ENCODE data around the gene DHCR24.
"Not testable (repeated sequence)": the region's sequence is repeated elsewhere in the genome, so short reads cannot be mapped to it uniquely, and the experiment has no call there.

DHCR24 gene

DNA sequence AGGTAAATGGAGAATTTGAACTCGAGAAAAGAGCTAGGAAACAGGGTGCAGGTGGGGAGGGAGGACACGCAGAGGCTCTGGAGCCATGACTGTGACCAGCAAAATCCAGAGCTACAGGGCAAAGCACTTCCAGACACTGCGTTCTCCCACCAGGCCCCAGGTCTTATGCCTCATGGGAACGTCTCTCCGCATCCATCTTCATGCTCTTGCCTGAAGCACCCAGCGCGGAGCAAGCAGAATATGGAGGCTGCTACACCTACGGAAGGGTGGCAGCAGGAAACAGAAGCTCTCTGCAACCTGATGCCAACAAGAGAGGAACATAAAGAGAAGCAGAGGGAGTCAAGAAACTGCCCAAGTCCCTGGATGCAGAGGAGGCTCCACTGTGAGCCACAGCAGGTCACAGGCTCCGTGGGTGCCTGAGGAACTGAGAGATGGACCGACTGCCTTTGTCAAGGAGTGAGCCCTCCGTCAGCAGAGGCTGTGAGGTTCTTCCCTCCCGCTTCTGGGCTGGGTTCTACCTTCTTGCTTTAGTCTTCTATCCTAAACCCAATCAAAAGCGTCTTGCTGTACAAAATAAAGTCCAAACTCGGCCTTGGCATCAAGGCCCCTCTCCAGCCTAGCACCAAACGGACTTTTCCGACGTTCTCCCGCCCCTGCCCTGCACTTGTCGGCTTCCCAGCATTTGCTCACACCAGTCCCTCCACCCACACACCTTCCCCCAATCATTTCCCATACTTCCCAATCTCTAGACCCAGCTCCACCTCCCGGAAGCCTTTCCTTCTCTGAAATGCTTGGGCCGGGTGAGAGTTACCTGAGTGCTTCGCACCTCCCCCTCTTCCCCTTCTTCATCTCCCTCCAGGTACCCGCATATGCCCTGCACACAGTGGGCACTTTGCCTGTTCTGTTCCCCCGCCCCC is 930 bp downstream of the DHCR24 start:
- no peak for DNase-seq

DNA sequence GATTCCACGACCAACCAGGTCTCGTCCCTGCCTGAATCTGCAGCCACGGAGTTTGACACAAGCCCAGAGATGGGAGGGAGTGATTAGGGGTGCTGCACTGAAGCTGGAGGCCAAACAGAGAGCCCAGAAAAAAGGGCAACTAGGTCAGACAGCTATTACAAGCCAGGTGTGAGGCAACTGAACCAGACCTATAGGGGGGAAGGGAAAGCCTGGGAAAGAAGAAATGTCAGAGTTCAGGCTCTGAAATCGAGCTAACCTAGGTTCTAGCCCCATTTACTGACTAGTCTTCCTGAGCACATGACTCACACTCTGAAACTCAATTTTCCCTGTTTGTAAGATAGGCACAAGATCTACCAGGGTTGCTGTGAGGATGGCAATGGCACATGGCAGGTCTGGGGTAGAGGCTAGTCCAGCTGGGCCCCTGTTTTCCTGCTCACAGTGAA is 1.7 kb downstream of the DHCR24 start:
- DNase-seq: no peak

DNA sequence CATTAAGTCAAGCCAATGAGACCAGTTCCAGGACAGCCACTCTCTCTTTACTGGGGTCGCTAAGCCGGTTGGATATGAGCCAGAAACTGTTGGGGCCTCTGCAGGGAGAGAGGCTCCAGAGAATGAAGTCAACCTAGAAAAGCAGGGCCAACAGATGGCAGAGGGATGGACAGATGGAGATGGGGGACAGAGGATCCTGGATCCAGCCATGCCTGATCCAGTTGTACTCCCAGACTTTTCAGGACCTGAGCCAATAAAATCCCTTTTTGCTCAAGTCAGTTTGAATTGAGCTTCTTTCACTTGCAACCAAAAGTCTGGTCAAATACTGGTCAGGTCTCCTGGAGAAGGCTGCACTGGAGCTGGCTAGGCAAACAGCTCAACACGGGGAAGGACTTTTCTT is 2.2 kb downstream of the DHCR24 start:
- DNase-seq: no peak

DNA sequence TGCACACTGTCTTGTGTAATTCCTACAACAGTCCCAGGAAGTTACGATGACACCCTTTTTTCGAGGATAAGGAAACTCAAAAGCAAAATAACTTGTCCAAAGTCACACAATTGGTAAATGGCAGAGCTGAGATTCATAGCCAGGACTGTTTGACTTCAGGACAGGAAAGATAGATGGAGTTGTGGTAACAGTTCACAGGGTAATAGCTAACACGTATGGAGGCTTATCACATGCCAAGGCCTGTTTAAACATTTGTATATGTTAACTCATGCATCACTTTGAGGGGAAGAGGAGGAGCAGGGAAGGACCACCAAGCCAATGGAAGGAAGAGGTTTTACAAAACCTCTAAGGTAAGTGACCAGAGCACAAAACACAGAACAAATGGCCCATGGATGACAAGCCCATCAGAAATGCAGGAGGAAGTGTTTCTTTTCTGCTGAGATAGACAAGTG is 2.8 kb downstream of the DHCR24 start:
- DNase-seq: no peak

DNA sequence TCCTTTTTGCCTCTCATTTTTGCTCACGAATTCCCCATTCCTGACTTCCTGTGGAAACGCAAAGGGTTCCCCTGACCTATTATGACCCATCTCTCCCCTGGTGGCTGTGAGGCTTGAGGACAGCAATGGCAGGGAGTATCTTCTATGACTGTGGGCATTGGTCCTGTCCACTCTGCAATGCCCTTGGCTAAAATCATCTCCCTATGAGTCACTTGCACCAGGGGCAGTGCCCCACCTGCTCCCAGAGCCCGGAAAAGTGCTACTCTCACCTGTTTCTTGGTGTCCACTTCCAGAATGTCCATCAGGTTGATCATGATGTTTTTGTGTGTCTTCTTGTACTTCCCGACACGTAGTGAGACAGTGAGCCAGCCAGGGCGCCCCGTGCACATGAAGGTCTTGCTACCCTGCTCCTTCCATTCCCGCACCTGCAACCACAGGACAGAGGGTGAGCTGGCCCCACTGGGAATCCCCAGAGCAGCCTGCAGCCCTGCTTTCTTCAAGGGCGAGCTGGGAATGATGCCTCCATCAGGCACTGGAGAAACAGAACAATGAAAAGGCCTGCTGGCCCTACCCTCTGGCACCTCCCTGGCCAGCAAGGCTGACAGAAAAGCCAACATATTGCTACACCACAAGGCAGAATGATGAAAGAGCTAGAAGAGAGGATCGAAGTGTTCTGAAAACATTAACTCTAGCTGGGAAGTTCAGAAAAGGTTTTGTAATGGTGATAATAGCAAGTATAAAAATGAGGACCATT is 3.5 kb downstream of the DHCR24 start:
- no peak for DNase-seq

DNA sequence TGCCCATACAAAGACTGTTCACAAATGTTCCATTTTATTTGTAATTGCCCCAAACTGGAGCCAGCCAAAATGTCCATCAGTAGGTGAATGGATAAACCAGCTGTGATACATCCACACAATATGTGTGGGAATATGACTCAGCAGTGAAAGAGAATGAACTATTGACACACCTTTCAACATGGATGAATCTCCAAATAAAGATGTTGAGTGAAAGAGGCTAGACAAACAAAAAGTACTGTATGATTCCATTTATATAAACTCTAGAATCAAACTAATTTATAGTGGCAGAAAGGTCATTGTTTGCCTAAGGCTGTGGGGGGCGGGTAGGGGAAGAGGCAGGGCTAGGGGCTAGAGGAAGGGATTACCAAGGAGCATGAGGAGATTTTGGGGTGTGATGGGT is 4.5 kb downstream of the DHCR24 start:
- DNase-seq: no peak

DNA sequence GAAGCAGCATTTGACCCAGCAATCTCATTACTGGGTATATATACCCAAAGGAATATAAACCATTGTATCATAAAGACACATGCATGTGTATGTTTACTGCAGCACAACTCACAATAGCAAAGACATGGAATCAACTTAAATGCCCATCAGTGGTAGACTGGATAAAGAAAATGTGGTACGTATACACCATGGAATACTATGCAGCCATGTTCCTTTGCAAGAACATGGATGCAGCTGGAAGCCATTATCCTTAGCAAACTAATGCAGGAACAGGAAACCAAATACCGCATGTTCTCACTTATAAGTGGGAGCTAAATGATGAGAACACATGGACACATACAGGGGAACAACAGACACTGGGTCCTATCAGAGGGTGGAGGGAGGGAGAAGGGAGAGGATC is 5.4 kb downstream of the DHCR24 start:
- not testable (repeated sequence) for DNase-seq

DNA sequence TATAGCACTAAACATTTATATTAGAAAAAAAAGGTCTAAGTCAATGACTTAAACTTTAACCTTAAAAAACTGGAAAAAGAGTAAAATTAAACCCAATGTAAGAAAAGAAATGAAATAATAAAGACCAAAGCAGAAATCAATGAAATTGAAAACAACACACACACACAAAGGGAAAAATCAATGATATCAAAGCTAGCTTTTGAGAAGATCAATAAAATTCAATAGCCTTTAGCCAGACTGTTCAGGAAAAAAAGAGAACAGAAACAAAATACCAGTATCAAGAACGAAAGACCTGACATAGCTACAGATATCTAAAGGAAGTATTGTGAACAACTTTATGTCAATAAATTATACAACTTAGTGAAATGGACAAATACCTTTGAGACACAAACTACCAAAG is 7.1 kb downstream of the DHCR24 start:
- DNase-seq: no peak

DNA sequence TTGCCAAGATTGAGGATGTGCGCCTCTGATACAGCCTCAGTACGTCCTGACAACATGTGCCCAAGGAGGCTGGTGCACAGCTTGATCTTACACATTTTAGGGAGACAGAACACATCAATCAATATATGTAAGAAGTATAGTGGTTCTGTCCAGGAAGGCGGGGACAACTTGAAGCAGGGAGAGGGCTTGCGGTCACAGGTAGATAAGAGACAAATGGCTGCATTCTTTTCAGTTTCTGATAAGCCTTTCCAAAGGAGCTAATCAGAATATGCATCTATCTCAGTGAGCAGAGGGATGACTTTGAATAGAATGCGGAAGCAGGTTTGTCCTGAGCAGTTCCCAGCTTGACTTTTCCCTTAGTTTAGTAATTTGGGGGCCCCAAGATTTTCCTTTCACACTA is 10.2 kb downstream of the DHCR24 start:
- DNase-seq: no peak

DNA sequence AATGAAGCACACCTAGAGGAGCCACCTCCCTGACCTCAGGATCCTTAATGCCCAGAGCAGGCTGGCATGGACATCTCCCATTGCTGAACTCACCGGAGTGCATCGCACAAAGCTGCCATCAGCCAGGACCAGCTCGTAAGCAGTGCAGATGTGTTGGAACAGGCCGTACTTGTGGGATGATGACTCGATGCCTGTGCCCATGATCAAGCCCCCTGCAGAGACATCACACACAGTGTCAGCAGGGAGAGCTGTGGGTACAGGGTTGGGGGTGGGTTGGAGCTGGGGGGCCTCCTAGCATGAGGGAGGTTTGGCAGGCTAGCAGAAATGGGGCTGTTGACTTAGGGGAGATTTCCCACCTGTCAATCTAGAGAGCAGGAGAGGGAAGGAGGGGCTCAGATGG is 12.0 kb downstream of the DHCR24 start:
- DNase-seq: no peak

DNA sequence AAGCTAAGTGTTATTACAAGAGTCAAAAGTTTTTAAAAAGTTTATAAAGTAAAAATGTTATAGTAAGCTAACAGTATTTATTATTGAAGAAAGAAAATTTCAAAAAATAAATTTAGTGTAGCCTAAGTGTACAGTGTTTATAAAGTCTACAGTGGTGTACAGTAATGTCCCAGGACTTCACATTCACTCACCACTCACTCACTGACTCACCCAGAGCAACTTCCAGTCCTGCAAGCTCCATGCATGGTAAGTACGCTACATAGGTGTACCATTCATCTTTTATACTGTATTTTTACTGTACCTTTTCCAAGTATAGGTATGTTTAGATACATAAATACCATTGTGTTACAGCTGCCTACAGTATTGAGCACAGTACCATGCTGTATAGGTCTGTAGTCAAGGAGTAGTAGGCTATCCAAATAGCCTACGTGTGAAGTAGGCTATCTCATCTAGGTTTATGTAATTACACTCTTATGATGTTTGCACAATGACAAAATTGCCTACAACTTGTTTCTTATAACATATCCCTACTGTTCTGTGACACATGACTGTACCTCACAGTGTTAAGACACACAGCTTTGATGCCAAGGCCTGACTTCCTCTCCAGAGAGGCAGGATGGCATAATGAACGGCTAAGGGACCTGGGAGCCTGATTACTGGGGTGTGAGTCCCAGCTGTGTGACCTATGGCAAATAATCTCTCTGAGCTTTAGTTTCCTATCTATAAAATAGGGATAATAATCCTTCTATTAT is 12.7 kb downstream of the DHCR24 start:
- no peak for DNase-seq

DNA sequence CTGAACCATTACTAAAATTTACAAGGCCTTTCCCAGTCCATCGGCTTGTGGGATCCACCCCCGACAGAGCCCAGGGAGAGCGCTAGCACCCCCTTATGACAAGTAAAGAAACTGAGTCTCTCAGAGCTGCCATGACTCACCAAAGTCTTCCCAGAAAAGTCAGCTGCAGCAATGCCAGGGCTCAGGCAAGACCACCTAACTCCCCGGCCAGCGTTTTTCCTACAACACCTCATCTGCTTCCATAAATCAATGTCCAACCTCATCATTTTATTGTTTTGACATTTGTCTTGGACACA is 15.0 kb downstream of the DHCR24 start:
- DNase-seq: no peak

DNA sequence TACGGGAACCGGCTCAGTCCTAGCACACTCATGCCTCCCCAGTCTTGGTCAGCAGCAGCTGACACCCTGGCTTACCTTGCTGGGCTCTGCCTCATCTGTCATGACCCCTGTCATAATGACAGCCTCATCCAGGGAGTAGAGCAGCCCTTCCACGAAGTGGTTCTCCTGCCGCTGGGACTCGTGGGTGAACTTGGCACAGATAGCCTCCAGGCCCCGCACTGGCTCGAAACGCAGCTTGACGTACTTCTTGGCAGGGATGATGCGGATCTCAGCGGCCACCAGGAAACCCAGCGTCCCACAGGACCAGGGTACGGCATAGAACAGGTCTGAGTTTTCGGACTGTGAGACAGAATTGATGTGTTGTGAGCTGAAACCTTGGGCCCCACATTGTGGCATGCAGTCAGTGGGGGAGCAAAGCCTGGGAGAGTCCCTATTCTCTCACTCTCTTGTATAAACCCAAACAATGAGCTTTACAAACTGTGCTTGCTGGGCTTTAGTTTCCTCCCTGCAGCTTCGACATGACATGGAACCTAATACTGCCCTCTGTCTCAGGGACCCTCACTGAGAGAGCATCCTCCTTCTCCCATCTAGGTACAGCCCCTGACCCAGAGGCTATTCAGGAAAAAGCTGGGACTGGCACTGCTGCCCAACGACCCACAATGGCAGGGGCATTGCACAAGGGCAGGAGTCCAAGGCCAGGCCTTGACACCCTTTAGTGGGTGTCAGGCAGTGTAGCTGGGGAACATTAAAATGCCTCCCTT is 15.5 kb downstream of the DHCR24 start:
- no peak for DNase-seq

DNA sequence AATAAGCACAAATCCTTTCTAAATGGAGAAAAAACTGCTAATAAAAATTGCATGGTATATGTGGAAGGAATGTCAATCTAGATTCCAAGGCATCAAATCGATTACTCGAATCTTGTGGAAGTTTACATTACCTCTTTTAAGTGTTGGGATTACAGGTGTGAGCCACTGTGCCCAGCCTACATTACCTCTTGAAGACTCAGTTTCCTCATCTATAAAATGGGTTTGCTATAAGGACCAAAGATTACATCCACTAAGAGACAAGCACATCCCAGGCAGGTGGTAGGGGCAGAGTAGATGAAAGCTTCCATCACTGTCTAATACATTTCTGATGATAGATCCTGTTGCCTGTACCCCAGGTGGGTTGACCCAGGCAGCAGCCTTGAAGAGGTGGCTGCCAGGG is 16.1 kb downstream of the DHCR24 start:
- DNase-seq: no peak

DNA sequence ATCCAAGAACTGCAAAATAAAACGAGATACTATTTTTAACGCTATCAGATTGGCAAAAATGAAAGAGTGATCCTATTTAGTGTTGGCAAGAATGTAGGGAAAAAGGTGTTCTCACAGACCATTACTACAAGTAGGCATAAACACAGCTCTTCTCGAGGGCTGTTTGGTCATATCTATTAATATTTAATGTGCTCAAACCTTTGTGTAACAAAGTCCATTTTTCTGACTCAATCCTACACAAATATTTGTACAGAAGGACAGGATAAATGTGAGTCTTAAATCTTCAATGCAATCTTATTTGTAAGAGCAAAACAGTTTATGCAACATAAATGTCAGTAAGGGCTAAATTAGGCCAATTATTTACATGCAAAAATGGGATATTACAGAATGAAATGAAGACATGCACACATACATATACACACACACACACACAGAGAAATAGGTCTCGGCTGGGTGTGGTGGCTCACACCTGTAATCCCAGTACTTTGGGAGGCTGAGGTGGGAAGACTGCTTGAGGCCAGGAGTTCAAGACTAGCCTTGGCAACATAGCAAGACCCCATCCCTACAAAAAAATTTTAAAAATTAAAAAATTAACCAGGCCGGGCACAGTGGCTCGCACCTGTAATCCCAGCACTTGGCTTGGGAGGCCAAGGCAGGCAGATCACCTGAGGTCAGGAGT is 17.7 kb downstream of the DHCR24 start:
- no peak for DNase-seq

DNA sequence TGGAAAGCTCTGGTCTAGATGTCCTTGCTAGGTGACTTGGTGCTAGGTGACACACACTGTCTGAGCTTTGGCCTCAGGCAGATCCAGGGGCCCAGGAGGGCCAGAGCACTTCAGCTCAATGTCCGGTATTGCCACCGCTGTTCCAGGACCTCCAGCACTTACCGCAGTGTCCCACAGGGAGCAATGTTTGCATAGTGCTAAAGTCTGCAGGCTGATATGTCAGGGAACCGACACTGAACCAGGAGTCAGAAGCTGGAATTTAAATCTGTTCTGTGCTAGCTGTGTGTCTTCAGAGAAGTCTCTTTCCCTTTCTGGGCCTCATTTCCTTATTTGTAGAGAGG is 19.3 kb downstream of the DHCR24 start:
- no peak for DNase-seq

DNA sequence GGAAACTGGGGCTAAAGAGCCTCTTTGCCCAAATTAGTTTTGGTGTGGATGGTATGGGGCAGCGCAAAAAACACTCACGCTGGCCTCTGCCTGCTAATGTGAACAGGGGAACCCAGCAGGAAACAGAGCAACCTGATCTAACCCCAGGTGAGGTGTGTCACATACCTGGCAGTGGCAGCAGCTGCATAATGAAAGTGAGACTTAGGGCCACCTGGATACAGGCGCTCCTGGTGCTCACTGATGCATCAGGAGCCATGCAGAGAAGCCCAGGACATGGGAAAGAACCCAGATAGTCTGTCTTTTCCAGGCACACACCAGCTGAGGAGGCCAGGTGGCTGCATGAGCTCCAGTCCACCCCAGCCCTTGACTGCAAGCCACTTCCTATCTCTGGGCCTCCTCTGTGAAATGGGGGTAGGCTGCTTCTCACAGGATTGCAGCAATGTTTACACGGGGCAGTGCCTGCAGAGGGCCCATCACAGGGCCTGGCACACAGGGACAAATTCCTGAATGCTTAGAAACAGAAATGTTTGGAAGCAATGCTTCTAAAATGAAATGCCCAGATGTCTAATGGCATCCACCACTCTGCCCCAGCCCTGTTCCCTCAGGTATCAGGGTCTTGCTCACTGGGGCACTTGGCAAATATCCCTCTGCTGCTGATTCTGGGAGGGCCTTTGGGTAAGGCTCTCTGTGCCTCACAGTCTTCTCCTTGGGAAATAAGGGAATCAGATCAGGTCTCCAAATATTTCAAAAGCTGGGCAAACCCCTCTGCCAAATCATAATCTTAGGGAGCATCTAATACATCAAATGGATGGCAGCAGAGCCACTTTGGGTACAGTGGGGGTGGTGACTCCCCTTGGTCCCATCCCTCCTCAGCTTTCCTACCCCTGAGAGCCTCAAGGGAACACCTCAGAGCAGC is 19.9 kb downstream of the DHCR24 start:
- DNase-seq: no peak

DNA sequence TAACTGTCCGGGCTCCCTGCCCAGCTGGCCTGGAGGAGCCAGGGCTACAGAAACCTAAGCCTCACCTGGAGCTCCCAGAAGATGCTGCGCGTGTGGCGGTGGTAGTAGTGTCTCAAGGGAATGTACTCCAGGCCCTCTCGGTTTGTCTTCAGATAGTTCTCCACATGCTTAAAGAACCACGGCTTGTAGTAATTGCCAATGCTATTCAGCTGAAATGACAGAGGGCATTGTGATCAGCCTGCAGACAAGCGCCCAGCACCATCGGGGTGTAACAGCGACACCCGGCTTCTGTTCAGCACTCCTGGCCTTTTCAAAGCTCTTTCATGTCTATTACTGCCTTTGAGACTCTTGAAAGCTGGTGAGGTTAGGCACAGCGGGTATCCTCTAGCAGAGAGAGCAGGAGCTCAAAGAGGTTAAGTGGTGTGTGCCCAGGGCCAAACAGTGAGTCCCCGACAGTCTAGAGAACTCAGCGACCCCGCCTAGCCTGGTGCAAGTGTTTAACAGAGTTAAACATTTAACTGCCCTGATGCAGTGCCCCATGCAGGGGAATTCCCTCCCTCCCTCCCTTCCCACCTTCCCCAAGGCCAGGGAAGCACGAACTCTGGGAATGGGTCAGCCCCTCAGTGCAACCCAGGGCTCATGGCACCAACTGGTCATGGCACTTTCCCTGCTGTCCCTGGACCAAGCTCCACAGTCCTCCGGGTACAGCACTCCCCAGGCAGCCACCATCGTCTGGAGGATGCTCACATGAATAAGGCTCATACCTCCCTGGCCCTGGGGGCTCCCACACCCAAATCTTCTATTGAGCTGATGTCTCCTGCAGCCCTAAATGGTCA is 21.5 kb downstream of the DHCR24 start:
- no peak for DNase-seq

DNA sequence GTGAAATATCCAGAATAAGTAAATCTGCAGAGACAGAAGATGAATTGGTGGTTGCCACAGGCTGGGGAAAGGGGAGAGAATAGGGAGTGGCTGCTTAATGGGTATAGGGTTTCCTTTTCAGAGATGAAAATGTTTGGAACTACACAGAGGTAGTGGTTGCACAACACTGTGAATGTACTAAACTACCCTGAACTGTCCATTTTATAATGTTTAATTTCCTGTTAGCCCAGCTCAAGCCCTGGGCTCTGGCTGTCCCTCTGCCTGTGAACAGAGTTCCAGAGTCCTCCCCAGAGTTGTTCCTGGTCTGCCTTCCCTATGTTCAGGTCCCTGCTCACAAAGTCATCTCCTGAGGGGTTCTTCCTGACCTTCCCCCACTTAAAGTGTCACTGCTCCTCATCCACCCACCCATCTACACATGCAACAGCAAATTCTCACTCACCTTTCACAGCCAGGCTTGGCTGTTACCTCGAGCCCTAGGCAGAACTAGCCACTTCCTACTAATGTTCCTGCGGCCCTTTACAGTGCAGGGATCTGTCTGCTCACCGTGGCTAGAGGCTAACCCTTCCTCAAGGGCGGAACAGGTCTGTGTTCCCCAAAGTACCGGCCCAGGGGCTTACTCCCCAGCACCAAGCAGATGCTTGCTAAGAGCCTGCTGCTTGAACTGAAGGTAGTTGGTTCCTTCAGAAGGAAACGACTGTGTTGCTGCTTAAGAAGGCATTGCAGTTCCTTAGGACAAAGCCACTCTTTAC is 22.4 kb downstream of the DHCR24 start:
- no peak for DNase-seq

DNA sequence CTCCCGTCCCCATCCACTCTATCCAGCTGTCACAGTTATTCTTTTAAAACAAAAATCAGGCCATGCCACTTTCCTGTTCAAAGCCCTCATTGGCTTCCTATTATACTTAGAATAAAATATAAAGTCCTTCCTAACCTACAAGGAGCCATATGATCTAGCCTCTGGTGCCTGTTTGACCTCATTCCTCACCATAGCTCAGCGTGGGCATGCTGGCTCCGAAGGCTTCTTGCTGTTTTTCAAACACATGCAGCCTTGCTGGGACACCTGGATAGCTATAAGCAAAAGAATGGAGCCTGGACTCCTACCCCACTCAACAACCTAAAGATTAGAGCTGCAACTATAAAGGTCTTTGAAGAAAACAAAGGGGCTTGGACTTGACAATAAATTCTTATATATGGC is 23.7 kb downstream of the DHCR24 start:
- DNase-seq: no peak

Measured in activated CD4-positive, alpha-beta T cell treated with anti-CD3 and anti-CD28 coated beads, Interleukin-2, amount 50 U/mL, for 4 hours (primary cell).